Measurements from ENCODE around the gene ILF2.
"Not testable (repeated sequence)": the region's sequence is repeated elsewhere in the genome, so short reads cannot be mapped to it uniquely, and the experiment has no call there.

- not testable (repeated sequence) for TF ChIP-seq CTCF, POLR2A, POLR2AphosphoS5 (IDR thresholded peaks at IDR 0.05)
Measured at GRCh38 chr1:153668672-153669071, 2.1 kb downstream of the ILF2 start.

Measured in prostate gland (tissue), 2 donors.